VCaP (cell line): ENCODE data around the gene SEM1.
"Not testable (repeated sequence)": the region's sequence is repeated elsewhere in the genome, so short reads cannot be mapped to it uniquely, and the experiment has no call there.

ENCODE experiments used
- H3K27ac ChIP-seq: fragments of 450-650 bp; 2 replicates; pipeline ENCODE4 v1.5.1; 2017
- TF ChIP-seq, protein P1 (sequence below): fragments of 450-650 bp; conservative IDR thresholded peaks from 2 replicates; pipeline ENCODE4 v1.5.1; 2017; ENCODE audit warnings: mild to moderate bottlenecking, moderate library complexity

Gene SEM1

DNA sequence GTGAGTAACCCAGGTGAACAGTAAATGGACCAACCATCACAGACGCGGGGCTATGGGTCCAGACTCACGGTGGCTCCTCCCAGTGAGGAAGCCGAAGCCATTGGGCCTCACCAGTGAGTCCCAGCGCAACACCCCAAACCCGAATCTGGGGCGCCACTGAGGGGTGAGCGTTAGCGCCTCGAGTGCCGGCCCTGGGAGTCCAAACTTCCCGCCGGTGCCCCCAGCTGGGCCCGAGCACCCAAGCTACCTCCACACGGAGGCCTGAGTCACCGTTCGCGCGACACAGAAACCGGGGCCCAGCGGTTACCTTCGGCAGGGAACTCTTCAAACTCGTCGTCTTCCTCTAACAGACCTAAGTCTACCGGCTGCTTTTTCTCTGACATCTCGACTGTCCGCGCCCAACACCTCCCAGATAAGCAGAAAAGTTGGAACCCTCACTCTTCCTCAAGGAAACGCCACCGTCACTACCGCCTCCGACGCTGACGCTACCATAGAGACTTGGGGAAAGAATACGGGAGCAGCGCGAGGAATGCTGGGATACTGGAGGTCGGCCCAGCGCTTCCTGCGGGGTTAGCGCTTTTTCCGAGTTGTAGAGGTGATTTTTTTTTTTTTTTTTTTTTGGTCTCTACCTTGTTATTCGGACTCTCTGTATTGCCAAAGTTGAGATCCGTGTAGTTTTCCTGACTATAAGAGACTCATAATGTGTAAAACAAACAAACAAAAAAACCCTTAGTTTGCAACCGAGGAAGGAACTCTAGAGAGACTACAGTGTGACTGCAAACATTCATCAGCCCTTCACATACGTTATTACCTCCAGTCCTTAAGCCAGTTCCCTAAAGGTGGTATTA, at the start of gene SEM1:
Gene SEM1, minus strand, starts transcription at position 466 of the 848 bp plus-strand sequence. Its CDS starts 83 bp downstream, at position 383.
- H3K27ac ChIP-seq, result peak within 1 kb of the TSS; percentile 81
- TF ChIP-seq, protein P1, sequence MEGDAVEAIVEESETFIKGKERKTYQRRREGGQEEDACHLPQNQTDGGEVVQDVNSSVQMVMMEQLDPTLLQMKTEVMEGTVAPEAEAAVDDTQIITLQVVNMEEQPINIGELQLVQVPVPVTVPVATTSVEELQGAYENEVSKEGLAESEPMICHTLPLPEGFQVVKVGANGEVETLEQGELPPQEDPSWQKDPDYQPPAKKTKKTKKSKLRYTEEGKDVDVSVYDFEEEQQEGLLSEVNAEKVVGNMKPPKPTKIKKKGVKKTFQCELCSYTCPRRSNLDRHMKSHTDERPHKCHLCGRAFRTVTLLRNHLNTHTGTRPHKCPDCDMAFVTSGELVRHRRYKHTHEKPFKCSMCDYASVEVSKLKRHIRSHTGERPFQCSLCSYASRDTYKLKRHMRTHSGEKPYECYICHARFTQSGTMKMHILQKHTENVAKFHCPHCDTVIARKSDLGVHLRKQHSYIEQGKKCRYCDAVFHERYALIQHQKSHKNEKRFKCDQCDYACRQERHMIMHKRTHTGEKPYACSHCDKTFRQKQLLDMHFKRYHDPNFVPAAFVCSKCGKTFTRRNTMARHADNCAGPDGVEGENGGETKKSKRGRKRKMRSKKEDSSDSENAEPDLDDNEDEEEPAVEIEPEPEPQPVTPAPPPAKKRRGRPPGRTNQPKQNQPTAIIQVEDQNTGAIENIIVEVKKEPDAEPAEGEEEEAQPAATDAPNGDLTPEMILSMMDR, result no peak

- H3K27ac ChIP-seq, result not testable (repeated sequence)
Observed at GRCh38 chr7:96757880-96758279, 48.2 kb upstream of the SEM1 start.

DNA sequence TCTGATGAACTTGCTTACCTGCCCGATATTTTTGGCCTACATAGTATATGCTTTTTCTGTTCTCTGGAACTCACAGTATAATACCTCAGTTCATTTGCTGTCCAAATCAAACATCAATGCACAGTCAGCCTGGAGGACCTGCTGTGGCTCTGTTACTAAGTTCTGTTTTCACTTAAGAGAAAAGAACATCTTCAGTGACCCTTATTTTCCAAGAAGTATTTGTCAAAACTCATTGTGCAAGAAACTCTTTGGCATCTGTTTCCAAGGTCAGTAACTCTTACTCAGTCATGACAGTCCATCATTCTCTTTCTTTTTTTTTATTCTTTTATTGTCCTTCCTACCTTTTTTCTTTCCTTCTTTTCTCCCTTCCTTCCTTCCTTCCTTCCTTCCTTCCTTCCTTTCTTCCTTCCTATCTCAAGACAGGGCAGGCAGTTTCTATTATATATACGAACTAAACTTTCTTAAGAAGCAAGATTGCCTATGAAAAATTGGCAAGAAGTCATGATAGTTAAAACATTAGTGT, 37.8 kb upstream of the SEM1 start:
- no peak overlapping the region for H3K27ac ChIP-seq
- TF ChIP-seq, protein P1, result no peak

GRCh38 chr7:96740130-96740529, 30.5 kb upstream of the SEM1 start:
- TF ChIP-seq, protein P1, result no peak
- no peak overlapping the region for H3K27ac ChIP-seq

GRCh38 chr7:96739609-96740008, 30.0 kb upstream of the SEM1 start:
- TF ChIP-seq, protein P1, result no peak
- H3K27ac ChIP-seq, result no peak overlapping the region

DNA sequence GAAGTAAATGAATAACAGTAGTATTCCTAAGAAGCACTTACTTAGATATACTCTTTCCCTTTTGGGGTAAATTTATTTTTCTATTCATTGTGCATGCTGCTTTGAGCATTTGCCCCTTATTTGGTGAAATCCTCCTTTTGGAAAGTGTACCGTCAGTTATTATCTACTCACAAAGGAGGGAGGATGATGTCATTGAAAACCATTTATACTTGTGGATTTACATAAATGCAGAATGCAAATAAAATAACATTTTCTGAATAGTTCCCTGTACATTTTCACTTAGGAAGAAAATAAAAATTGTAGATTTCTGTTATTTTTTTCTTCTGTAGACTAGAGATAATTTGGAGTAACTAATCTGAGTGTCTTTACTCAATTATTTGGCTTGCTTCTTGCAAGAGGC, 29.5 kb upstream of the SEM1 start:
- no peak overlapping the region for H3K27ac ChIP-seq
- TF ChIP-seq, protein P1, result no peak

GRCh38 chr7:96738705-96739104, 29.1 kb upstream of the SEM1 start:
- no peak overlapping the region for H3K27ac ChIP-seq
- TF ChIP-seq, protein P1, result no peak

GRCh38 chr7:96737545-96738050, 28.0 kb upstream of the SEM1 start:
- TF ChIP-seq, protein P1, result no peak; the same call in 1 of the 2 replicates
- no peak overlapping the region for H3K27ac ChIP-seq
